Hematopoietic multipotent progenitor cell (in vitro differentiated cells): ENCODE data around the gene PCDH1. TPM values are rescaled to one million over a fixed set of nuclear protein-coding genes. Genes with fewer than 3 reads are reported as not detected.

Experiments
- DNase-seq, 3 donors: peaks; one replicate each; pipeline ENCODE4 v3.0.0-alpha.2; 2011 to 2015; ENCODE audit warnings: low read depth in 2 of 3, low spot score in 2 of 3
- total RNA-seq: library from RNA; depleted of rRNA; stranded (reverse); fragments of >200 nt; gene quantifications from one replicate; pipeline ENCODE4 v1.2.3, GENCODE V29; 2012

PCDH1 gene
- total RNA-seq, 1 donor = 0.27 TPM

DNA sequence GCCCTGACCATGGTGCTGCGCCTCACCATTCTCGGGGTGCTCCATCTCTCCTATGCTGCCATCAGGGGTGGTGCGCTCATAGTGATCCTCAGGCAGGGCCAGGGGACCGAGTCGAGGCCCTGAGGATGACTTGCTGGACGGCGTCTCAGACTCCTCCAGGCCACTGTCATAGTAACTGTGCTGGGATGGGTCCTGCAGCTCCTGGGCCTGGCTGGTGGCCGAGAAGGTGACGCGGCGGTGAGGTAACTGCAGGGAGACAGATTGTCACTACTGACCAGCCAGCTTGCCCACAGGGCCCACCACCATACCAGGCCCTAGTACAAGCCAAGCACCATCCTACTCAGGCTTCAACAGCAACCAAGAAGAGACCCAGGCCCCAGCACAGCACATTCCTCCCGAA is 21.0 kb downstream of the PCDH1 start:
- no peak for DNase-seq

DNA sequence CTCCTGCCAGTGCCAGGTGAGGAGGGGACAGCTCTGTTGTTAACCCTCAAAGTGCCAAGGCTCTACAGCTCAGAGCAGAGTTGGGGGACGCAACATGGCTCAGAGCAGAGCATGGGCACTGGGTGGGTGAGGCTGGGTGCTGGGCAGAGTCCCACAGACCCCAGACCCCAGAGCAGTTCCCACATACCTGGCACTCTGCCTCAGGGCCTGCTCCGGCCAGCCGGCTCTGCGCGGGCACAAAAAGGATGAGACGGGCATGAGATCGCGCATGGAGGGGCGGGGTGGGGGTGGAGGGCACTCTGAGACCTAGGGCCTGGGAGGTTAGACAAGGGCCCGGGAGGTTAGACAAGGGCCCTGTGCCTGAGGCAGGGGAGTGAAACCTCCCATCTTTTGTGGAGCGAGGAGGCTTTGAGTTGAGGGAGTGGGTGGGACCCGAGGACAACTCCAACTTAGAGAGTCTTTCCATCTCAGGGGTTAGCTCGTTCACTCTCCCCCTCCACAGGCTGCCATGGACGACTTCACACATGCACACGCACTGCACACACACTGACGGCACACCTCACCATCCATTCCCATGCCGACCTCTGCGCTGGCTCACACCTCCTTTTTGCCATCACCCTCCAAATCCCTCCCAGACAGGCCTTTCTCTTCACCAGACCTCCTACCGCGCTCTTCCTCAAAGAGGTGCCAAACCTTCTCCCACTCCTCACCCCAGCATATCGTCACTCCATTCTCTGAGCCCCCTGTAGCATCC is 22.0 kb downstream of the PCDH1 start:
- no peak for DNase-seq

DNA sequence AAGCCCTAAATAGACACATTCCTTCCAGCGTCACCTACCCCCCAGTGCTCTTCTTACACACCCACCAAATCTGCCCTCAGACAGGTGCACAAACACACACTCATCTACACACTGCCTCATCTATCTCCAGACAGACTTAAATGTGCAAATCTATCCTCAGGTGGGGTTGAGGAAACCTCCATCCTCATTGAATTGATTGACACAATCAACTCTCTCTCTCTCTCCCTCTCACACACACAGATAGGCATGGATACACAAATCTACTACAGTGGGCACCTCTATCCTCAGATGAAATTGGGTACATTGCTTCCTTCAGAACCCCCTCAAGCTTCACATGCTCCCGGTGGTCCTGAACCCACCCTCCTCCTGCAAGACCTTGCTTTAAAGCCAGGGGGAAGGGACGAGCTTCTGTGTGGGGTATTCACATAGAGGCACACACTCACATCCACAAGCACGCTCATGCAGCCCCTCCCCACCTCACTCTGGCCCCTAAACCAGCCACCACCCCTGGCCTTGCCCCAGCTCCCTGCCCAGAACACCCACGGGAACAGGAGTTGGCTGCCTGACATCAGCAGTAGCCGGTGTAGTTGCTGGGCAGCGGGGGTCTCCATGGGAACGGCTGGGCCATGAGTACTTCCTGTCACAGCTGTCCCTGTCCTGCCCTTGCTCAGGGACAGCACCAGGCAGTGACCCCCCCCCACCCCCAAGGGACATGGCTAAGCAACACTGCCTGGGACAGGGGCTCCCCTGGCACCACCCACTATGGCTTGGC is 22.8 kb downstream of the PCDH1 start:
- no peak for DNase-seq

DNA sequence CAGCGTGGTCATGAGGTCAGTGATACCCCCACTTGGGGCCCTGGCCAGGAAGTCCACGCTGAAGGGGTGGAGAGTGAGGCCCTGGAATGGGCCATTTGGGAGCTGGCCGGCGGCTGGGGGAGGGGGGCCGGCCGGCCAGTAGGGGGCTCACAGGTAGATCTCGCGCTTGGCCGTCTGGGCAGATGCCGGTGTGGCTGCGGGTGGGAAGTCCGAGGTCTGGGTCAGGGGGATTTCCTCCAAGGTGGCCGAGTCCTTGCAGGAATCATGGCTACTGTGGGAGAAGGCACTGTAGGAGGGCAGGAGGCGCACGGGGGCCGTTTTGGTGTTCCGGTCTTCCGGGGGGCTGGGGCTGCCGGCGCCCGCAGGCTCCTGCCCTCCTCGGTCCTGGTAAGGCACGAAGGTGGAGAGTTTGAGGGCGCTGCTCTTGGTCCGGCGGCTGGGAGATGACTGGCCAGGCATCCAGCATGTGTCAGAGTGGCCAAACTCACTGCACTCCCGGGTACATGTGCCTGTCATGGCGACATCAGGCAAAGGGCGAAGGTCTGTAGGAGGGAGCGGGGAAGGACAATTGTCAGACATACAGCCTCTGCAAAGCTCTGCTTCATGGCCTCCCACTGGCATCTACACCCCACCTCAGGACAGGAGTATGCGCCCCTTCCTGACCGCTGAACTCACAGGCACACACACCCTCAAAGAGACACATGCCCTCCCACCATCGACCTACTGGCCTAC is 24.1 kb downstream of the PCDH1 start:
- DNase-seq = no peak

DNA sequence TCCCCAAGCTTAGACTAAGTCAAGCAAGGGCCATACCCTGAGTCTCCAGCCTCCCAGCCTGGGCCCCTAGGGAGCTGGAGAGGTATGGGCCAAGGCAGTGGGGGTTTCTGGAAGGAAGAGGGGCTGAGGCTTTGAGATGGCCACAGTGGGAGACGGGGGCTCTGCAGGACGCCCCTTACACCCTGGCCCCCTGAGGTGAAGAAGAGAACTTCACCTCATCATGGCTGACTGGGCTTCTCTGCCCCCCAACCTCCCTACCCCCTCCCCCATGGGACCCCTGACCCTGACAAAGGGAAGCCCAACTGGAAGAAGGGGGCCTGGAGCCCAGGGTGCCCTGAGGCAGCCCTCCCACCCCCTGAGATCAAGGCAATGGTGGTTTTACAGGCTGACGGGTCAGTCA is 25.8 kb downstream of the PCDH1 start:
- no peak for DNase-seq

DNA sequence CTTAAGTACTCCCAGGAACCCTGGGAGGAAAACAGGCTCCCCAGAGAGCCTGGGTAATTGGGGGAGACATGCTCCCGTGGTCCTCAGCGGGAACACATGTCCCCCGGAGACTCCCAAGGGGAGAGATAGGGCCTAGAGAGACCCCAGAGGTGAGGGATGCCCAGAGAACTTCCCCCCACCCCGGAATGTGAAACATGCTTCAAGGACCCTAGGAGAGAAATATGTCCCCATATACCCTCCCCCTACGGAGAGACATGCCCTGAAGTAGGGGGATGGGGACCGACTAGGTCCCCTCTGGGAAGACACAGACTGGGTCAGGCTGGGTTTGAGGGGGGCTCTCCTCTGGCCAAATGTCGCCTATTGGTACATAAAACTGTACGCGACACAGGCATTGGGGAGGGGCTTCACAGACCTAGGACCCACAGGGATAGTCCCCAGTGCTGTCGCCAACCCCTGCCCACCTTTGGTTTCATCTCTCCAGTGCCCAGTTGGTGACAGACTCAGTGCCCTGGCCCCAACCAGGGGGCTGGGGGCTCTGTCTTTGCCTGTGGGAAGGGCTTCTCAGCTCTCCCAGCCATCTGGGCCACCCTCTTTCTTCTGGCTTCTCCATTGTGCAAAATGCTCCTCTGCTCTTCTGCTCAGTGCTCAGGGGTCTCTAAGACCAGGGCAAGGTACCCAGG is 26.9 kb downstream of the PCDH1 start:
- DNase-seq = no peak

DNA sequence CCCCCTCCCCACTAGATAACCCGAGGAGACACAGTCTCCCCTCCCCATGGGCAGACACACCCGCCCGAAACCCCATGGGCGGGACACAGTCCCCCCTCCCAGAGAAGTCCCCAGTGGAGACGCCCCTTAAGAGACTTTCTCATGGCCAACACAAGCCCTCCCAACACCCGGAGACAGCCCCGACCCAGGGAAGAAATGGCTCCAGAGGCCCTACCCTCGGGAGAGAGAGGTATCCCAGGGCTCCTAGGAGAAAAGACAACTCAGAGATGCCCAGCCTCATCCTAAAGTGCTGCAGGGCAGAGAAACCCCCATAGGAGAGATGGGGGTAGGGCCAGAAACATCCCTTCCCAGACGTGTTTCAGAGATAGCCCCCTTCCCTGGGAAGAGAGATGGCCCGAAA is 27.4 kb downstream of the PCDH1 start:
- DNase-seq = no peak

DNA sequence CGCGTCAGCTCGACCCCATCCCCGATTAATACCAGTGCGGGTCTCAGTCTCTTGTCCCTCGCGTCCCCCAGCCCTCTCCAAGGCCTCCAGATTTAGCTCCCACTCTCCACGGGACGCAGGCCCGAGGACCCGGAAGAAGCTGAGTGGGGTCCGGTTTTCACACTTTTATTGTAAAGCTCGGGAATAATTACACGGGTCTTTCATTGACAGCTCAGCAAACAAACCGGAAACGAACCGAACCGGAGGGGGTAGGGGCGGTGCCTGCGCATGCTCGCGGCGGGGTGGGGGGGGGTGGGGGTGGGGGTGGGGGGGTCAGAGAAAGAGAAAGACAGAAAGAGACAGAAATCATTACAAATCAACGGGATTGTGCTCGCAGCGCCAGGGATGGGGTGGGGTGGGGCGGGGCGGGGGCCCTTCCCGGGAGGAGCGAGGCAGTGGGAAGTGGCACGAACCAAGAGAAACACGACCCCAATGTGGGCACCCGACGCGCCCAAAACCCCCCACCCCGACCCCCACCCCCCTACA is 27.9 kb downstream of the PCDH1 start:
- peak; percentile 19 to 37 (median 31) for DNase-seq

DNA sequence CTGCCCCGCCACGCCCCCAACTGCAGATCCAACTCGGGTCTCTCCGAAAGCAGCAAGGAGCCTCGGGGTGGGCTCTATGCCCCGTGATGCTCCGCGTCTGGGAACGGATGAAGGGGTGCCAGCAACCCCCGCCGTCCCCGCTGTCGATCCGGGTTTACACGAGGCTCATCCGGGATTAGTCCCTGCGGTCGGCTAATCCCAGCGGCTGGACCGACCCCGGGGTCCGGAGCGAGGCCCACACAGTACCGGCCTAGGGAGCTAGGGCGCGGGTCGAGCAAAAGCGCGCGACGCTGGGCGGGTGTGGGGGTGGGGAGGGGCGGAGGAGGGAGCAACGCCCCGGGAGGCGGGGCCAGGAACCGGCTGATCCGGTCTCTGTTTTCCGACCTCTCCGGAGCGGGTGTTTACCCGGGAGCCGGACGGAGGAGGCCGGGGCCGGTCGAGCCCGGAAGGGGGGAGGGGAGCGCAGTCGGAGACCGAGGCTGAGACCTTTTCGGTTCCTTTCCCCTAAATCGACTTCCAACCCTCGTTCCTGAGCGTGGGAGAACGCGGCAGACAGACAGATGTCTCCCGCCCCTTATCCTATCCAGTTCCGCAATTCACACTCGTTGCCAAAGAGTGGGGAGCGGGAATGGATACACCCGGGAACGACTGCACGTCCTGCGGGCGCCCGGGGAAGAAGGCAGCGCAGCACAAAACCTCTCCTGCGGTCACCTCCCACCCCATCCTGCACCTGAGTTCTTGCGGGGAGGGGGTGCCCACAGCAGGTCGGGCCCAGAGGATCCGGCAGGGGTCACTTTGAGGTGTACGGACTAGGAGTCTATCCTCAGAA is 28.6 kb downstream of the PCDH1 start:
- peak; percentile 28 to 67 (median 57) for DNase-seq

DNA sequence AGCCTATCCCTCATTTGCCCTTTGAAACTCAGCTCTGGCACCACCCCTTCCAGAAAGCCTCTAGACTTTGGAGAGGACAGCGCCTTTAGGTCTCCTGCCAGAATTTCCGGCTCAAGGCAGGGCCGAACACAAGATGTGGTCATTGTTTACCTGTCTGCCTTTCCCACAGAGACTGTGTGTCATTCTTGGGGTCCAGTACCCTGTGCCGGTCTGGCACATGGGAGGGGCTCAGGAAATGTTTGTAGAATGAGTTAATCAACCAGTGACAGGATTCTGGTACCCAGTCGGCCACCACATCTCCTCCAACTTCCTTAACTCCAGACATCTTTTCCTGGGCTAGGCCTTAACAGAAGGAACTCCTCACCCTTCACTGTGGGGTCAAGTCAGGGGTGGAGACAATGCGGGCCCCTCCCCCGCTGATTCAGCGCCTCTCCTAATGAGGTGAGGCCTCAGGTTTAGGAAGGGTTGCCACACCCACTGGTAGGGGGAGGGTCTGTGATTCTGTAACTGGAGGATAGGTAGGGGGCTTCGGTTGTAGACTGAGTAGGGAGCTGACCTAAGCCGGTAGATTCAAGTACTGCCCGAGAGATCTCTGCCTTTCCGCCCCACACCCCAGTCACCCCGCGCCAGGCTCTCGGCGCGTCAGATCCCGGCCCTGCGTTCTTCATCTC is 29.3 kb downstream of the PCDH1 start:
- no peak for DNase-seq

DNA sequence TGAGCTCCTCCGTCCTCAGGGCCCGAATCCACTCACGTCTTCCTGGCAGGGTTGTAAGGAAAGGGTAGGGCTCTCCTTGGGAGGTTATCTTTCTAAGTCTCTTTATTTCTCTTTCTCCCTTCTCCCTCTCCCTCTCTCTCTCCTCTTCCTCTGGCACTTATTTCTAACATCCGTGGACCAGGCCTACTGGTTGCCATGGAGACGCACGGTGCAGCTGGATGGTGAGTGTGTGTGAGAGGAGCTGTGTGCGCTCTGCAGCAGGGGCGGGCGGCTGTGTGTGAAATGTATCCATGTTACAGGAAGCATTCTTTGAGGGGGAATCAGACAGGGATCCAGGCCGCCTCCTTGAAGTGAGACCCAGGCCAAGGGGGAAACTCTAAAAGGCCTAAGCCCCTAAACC is 32.2 kb downstream of the PCDH1 start:
- no peak for DNase-seq

DNA sequence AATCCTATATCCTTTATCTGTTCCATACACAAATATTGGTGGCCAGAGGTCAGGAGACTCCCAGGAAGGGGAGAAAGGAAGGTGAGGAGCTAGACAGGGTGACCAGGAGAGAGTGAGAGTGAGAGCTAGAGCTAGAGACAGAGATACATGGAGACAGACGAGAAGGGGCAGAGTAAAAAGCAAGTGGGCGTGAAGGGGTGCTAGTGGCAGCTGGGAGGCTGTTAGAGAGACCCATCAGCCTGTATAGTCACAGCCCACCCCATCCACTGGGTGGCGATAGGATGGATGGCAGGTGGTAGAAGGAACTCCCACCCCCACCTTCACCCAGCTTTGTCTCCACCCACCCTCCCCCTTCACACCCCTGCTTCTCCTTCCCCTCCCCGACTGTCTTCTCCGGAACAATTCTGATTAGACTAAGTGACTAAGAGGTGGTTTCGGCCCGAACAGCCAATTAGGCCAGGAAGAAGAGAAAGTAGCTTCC is 32.8 kb downstream of the PCDH1 start:
- DNase-seq = peak in 2 of 3 donors; percentile 73 to 83

DNA sequence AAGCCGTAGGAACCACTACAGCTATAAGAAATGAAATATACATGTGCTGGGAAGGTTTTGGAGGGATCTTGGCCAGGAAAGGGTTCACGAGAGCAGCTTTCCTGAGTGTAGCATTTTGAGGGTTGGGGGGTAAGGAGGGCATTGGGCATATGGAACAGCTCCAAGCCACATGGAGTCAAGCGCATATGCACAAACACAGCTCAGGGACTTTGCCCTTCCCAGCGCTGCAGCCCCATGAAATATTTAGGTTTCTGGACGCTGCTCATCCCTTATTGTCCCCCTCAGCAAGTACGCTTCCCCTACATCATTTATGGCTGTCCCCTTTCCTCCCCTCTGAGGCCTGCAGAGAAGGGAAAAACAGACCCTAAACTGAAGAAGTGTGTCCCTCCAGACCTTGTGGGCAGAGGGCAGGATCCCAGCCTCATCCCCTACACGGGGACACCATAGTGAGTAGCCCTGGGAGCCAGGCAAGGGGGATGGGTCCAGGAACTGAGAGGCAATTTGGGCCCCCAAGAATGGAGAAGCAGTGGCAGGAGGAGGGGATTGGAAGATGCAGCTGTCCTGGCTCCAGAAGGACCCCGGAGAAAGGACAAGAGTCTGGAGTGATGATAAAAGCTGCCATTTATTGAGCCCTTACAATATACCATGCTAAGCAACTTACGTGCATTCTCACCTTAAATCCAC is 33.7 kb downstream of the PCDH1 start:
- DNase-seq = no peak

DNA sequence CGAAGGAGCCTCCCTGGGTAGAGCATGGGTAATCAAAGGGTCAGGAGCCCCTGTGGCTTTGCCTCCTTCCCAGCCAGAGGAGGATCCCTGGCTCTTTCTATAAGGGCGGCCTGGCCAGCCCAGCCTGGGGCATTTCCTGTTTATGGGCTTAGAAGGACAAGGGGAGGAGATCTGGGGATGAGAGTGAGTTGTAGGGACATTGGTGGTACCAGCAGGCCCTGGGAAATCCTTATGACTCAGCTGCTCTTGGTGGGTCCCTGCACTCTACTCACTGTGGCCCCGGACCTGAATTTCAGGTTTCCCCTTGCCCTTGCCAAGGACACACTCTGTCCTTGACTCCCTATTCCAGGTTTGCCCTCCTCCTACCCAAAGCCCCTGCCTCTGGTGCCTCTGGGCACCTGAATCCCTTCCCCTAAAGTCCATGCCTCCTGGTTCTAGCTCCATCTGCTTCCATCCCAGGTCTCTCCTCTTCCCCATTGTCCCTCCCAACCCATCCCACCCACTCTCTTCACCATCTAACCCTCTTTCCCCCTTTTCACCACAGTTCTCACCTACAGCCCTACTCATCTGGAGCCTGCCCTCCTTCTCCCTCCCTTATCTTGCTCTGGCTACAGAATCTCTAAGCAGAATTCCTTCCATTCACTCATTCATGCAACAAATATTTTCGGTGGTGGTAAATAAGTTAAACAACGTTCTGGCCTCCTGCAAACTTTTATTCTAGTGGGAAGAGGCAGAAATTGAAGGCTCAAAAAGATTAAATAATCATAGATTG is 34.9 kb downstream of the PCDH1 start:
- DNase-seq = no peak

DNA sequence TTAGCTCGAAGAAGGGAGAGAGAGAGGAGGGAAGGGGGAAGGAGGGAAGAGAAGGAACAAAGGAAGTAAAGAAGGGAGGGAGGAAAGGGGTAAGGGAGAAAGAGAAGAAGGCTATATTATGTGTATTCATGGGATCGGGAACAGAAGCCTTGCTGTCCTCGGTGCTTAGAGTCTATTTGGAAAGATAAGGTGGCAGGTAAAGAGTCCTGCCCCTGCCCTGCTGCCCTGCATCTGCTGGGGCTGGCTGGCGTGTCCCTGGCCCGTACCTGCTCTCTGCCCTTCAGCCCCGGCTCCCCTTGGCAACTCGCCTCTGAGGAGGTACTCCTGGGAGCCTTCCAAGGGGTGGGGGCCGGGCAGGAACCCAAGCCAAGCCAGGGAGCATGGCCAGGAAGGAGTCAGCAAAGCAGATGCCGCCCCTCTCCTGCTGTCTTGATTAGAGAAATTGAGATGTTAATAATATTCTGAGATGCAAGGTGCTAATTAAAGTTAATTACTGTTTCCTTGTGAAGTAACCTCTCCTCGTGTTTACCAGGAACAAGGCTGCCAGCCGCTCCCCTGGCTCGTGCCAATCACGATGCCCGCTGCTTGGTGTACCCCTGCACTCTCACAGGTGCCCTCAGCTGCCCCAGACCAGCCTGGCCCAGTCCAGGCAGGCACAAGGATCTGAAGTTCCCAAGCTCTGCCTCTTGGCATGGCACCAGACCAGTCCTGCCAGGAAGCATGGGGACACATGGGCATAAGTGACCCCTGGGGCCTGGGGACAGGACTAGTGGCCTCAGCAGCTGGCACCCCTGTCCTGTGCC is 36.6 kb downstream of the PCDH1 start:
- no peak for DNase-seq

DNA sequence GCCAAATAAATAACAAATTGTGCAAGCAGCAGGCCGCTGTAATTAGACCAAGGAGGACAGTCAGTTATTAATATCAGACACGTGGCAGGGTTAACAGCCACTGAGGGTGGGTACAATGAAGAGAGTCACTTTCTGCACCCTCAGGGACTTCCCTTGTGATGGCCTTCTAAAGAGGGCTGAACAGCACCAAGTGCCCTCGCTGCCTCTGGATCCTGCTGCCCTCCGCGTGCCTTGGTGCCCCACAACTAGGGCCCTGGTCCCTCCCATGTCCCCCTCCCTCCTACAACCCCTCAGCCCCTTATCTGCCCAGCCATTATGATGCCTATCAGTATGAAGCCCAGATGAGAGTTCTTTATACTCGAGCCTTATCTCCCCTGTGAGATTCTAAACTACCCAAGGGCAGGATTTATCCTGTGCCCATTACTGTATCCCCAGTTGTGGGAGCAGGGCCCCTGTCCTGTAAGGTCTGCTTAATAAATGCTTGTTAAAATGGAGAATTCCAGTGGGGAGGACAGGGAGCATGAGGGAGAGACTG is 37.3 kb downstream of the PCDH1 start:
- DNase-seq = no peak
